GOT3 (cell line): Measurements from ENCODE around the gene PDK4.
"Not testable (repeated sequence)": the region's sequence is repeated elsewhere in the genome, so short reads cannot be mapped to it uniquely, and the experiment has no call there.

Experiments
- DNase-seq: peaks from one replicate; lab custom pipeline; 2025; ENCODE audit warnings: mixed read lengths; lab: John Stamatoyannopoulos, UW

PDK4 gene

DNA sequence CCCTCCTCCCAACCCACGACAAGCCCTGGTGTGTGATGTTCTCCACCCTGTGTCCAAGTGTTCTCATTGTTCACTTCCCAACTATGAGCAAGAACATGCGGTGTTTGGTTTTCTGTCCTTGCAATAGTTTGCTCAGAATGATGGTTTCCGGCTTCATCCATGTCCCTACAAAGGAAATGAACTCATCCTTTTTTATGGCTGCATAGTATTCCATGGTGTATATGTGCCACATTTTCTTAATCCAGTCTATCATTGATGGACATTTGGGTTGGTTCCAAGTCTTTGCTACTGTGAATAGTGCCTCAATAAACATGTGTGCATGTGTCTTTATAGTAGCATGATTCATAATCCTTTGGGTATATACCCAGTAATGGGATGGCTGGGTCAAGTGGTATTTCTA, 8.5 kb upstream of the PDK4 start:
- DNase-seq = not testable (repeated sequence)

- not testable (repeated sequence) for DNase-seq
These were observed 8.1 kb upstream of the PDK4 start for GRCh38 chr7:95604397-95604796.

GRCh38 chr7:95602421-95602820, 6.1 kb upstream of the PDK4 start:
- no peak for DNase-seq

DNA sequence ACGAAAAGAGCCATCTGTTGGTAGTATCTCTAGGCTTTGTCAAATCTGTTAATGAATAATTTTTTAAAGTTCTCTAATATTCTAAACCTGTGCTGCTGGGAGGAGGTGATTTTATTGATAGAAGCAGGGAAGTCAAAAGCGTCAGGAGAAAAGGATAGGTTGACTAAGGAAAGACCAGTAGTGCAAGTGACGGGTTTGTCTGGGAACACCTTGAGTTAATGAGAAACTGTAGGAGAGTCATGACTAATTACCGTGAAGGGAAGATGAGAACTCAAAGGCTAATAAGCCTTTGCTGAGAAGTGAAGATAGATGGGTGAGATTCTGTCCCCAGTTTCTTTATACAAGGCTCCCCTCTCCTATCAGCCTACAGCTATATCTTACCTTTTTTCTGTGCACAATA, 5.0 kb upstream of the PDK4 start:
- no peak for DNase-seq

- no peak for DNase-seq
These were observed 2.8 kb upstream of the PDK4 start for GRCh38 chr7:95599069-95599468.

DNA sequence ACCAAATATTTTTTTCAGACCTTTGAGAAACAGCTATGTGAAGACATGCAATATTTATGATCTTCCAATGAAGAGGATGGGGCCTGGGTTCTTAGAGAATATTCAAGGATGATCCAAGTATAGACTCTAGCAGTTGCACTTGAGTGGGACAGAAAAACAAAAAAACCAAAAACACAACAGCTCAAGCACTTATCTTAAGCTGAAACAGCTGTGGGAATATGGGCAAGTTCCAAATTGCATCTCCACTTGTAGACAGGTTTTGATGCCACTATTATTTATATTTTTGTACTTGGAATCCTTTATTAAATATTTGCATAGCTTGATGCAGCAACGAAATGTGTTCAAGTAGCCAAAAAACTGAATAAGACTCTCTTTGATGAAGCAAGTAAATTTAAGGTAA, 2.2 kb upstream of the PDK4 start:
- DNase-seq = no peak

DNA sequence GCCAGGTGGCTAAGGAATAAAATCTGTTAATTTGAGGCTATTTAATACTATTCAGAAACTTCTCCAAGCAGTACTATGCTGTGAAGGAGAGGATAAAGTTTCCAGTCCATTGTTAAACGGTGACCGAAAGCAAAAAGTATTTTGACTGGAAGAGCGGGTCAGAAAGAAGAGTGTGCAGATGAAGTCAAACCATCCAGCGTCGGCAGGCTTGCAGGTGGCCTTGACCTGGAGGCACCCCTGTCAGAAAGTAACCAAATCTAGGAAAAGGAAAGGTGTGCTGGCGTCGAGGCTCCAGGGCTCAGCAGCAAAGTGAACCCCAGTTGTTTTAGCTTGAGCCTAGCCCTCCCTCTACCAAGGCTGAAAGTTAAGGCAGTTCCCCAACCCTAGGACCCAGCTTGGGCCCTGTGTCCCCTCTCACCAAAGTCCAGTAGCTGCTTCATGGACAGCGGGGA, 544 bp downstream of the PDK4 start:
- DNase-seq = no peak

- DNase-seq = no peak
These were observed 2.1 kb downstream of the PDK4 start for GRCh38 chr7:95594185-95594584.

GRCh38 chr7:95593343-95593742, 3.0 kb downstream of the PDK4 start:
- no peak for DNase-seq

- DNase-seq = no peak
These were observed 3.7 kb downstream of the PDK4 start for GRCh38 chr7:95592570-95592969.

DNA sequence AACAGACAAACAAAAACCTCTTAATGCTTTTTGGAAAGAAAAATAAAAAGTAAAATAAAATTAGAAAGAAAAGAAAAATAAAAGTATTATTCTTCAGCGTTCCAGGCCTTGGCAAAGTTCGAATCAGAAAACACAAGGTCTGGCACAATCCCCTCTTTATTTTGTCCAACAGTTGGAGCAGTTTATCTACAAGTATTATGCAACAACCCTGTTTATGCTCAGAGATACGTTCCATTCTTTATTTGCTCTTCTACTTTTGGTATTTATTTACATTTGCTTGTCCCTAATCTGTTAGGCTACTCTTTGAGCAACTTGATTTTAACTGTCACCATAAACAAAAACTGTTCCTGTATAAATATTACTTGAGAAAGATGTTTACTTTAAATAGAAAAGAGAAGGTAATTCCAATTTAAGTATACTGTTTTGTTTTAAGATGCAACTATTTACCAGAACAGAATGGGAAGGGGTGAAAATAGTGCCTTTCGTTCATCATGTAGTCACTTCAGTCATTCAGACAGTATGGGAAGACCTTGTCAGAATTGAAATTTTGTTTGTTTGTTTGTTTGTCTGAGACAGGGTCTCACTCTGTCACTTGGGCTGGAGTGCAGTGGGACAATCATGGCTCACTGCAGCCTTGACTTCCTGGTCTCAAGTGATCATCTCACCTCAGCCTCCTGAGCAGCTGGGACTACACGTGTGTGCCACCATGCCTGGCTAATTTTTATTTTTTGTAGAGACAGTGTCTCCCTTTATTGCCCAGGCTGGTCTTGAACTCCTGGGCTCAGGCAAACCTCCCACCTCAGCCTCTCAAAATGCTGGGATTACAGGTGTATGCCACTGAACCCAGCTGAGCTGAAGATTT, 5.7 kb downstream of the PDK4 start:
- DNase-seq = no peak

DNA sequence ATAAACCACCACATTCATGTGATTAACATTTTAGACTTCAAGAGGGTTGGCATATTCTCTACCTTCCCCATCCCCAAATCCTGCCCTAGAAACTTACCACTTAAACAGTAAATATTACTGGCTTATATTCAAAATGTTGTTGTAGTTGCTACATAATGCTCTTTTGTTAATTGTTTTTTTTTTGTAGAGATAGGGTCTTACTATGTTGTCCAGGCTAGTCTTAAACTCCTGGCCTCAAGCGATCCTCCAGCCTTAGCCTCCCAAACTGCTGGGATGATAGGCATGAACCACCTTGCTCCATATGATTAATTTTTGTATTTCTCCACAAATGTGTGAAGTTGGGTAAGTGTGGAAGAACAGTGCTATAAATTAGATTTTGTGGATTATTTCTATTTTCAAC, 6.5 kb downstream of the PDK4 start:
- no peak for DNase-seq

DNA sequence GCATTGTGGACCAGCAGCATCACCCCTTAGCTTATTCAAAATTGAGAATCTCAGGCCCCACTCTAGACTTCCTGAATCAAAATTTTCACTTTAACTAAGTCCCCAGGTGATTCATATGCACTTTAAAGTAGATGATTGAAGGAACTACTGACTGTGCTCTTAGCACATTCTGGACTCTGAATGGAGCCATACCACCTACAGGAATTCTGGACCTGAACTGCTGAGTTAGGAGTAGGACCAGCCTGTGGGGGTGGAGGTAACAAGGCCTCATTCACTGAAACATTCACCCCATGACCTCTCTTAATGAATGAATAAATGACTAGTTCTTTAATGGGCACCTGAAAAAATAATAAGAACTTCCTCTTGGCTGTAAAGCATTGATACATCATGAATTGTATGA, 7.3 kb downstream of the PDK4 start:
- DNase-seq = no peak

- DNase-seq = no peak
These were observed 9.4 kb downstream of the PDK4 start for GRCh38 chr7:95586951-95587301.

- DNase-seq = no peak
These were observed 10.9 kb downstream of the PDK4 start for GRCh38 chr7:95585426-95585789.

- no peak for DNase-seq
These were observed 11.4 kb downstream of the PDK4 start for GRCh38 chr7:95584769-95585425.

DNA sequence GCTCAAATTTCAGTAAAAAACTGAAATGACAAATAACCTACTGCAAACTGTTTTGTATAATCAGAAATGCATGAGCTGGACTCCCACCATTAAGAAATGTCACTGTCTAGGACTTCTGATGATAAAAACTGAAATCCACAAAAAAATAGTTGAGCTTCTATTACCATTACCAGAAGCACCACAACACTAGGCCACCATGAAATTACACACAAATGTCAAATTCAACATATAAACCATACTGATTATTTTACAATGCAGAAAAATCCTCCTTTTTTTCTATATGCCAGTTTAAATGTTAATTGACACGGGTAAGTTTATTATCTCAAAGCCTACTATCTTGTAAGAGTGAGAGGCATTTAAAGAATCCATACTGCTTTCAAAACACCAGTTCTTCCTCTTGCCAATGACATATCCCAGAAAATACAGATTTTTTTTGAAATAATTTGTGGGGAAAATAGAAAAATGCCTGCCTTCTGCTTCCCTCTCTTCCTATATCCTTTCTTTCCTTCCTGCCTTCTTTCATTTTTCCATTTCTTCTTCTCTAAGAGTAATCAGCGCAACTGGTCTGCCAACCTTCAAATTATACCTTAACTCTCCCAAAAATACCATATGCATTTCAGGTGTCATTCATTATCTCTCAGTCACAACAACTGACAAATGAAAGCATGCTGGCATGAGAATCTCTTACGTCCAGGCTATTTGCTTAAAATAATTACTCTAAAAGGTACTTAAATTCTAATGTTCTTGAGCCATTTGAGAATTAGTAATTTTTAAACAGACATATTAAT, 12.3 kb downstream of the PDK4 start:
- no peak for DNase-seq

DNA sequence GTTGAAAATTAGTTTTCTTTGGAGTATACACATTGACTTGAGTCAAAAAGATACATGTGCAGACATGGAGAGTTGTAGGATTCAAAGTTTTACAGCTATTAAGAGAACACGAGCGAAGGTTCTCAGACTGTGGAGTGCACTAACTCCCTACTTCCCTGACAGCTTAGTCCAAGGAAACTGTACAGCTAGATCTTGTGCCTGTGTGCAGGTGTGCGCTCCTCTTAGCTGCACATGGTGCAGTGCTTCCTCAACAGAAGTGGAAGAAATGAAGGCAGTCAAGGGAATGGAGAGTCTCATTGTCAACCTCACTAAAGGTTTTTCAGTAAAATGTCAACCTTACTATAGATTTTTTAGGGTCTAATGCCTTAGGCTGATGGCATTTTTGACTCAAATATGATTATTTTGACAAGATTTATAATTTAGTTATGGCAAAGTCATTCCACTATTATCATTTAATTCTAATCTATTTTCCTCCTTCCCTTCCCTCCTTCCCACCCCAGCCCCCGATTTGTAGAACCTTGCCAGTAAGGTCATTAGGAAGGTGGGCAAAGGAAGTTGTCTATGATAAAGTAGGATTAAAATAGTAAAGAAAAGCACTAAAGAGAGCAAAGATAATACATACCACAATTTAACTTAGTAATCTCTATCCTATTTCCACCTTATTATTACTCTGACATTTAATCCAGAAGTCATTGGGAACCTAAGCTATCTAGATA, 13.6 kb downstream of the PDK4 start:
- DNase-seq = no peak

DNA sequence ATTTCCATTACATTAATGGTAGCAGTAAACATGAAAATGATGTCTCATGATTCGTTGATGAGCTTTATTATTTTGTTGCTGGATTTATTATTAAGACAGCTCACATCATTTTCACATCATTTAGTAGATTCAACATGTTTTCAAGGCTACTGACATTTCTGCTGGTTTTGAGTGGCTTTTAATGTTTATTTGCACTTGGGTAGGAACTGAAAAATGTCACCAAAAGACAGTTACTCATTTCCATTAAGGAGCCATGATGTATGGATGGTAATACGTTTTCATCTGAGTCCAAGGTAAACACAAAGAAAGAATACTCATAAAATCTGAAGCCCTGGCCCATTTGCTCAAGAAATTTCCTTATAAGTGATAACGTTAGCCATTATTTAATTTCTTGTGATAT, 14.8 kb downstream of the PDK4 start:
- DNase-seq = no peak

GRCh38 chr7:95579318-95579717, 17.0 kb downstream of the PDK4 start:
- DNase-seq = no peak

DNA sequence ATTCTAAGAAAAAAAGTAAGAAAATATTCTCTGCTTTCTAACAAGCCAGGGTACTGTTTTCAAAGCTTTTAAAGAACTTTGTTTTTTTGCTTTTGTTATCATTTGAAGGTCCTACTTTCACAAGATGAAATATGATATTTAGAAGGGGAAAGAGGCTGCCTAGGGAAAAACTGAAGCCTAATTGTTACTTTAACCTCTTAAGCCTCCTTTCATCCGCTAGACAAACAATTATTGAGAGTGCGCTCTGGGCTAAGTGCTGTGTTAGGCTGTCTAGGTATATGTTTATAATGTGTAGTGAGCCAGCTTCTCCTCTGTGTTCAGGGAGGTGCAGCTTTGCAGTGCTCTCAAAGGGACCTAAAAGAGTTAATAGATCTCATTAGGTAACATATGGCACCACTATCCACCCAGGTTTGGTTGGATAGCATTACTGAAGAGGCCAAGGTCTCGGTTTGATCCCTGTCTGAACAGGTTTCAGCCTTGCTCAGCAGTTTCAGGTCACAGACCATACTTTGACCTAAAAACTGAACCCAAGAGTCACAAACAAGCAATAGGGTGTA, 17.9 kb downstream of the PDK4 start:
- DNase-seq = no peak

- DNase-seq = peak; percentile 10
These were observed 19.2 kb downstream of the PDK4 start for GRCh38 chr7:95577137-95577536.
